GM23248 (cell line): ENCODE measurements around the gene KCNG2. TPM values are rescaled to one million over a fixed set of nuclear protein-coding genes. Genes with fewer than 3 reads are reported as not detected.
A peak's percentile ranks its signal among the peaks of the same experiment; 100 is the strongest.

Source experiments
- DNase-seq: peaks from one replicate; pipeline ENCODE4 v3.0.0-alpha.2; 2015
- H2AFZ ChIP-seq: fragments of 200-600 bp; sonication (generic); 2 replicates; pipeline ENCODE4 v1.6.1; 2016; ENCODE audit warnings: antibody characterized with exemption
- H3F3A ChIP-seq: fragments of 200-600 bp; sonication (generic); 2 replicates; pipeline ENCODE4 v1.6.1; 2016; ENCODE audit warnings: mild to moderate bottlenecking, antibody characterized with exemption, mixed run types; ENCODE audit not compliant: insufficient read depth
- H3K27ac ChIP-seq: fragments of 200-600 bp; sonication (generic); 2 replicates; pipeline ENCODE4 v1.5.1; 2016; ENCODE audit warnings: mild to moderate bottlenecking
- H3K27me3 ChIP-seq: fragments of 200-600 bp; sonication (generic); replicated peaks from 2 replicates; pipeline ENCODE4 v1.6.1; 2016; ENCODE audit warnings: mild to moderate bottlenecking; ENCODE audit not compliant: insufficient read depth
- H3K36me3 ChIP-seq: fragments of 200-600 bp; sonication (generic); 2 replicates; pipeline ENCODE4 v1.6.1; 2016; ENCODE audit warnings: low read depth, mild to moderate bottlenecking
- H3K4me1 ChIP-seq: fragments of 200-600 bp; sonication (generic); 2 replicates; pipeline ENCODE4 v1.6.1; 2016; ENCODE audit warnings: mild to moderate bottlenecking; ENCODE audit not compliant: insufficient read depth
- H3K4me2 ChIP-seq: fragments of 200-600 bp; sonication (generic); one replicate; pipeline ENCODE4 v1.6.1; 2016; ENCODE audit warnings: mild to moderate bottlenecking; ENCODE audit not compliant: unreplicated experiment
- H3K4me3 ChIP-seq: fragments of 200-600 bp; sonication (generic); 2 replicates; pipeline ENCODE4 v1.5.1; 2016; ENCODE audit warnings: mild to moderate bottlenecking
- H3K79me2 ChIP-seq: fragments of 200-600 bp; sonication (generic); 2 replicates; pipeline ENCODE4 v1.6.1; 2016; ENCODE audit warnings: mild to moderate bottlenecking; ENCODE audit not compliant: insufficient read depth
- H3K9ac ChIP-seq: fragments of 200-600 bp; sonication (generic); 2 replicates; pipeline ENCODE4 v1.6.1; 2016; ENCODE audit warnings: mild to moderate bottlenecking
- H3K9me2 ChIP-seq: fragments of 200-600 bp; sonication (generic); 2 replicates; pipeline ENCODE4 v1.6.1; 2016; ENCODE audit warnings: mixed run types, mild to moderate bottlenecking, moderate library complexity; ENCODE audit not compliant: insufficient read depth
- H3K9me3 ChIP-seq: fragments of 200-600 bp; sonication (generic); one replicate; pipeline ENCODE4 v1.6.1; 2017; ENCODE audit warnings: low read depth
- H4K20me1 ChIP-seq: fragments of 200-600 bp; sonication (generic); 2 replicates; pipeline ENCODE4 v1.6.0; 2016; ENCODE audit not compliant: insufficient read depth
- EZH2 ChIP-seq: fragments of 200-600 bp; sonication (generic); IDR thresholded peaks from 2 replicates; pipeline ENCODE4 v1.6.1; 2018; ENCODE audit warnings: antibody characterized with exemption, mild to moderate bottlenecking; ENCODE audit not compliant: insufficient read depth, poor library complexity, severe bottlenecking
- EZH2phosphoT487 ChIP-seq: fragments of 200-600 bp; sonication (generic); IDR thresholded peaks from 2 replicates; pipeline ENCODE4 v1.6.1; 2018; ENCODE audit warnings: antibody characterized with exemption, moderate library complexity, mild to moderate bottlenecking, low read depth; ENCODE audit not compliant: insufficient read depth
- WGBS, 2 experiments: methylation state at CpG; one replicate each; pipeline ENCODE4 v1.1.6; 2015 to 2017; ENCODE audit warnings: low lambda C conversion rate in 2 of 2, low coverage in 1 of 2; ENCODE audit errors: missing lambda C conversion rate in 2 of 2; 5-methylcytosine and 5-hydroxymethylcytosine counted together
- in situ Hi-C: fragments of 300-500 bp; cut with MboI; formaldehyde crosslinking; loops from 2 replicates; pipeline ENCODE4 v1.15.0; 2020
- polyA plus RNA-seq: library from polyadenylated mRNA; unstranded; fragments of >200 nt; fragmentation: Nextera tagmentation; extraction: Ambion mirVana; gene quantifications from 2 replicates; pipeline ENCODE4 v1.2.1, GENCODE V29; 2016
- total RNA-seq: library from RNA; depleted of rRNA; stranded (reverse); fragments of >200 nt; shearing (Covaris generic); gene quantifications from 2 replicates; pipeline ENCODE4 v1.2.3, GENCODE V29; 2014

Gene KCNG2
- total and polyA plus RNA-seq, 2 experiments from 2014 or later = not detected

DNA sequence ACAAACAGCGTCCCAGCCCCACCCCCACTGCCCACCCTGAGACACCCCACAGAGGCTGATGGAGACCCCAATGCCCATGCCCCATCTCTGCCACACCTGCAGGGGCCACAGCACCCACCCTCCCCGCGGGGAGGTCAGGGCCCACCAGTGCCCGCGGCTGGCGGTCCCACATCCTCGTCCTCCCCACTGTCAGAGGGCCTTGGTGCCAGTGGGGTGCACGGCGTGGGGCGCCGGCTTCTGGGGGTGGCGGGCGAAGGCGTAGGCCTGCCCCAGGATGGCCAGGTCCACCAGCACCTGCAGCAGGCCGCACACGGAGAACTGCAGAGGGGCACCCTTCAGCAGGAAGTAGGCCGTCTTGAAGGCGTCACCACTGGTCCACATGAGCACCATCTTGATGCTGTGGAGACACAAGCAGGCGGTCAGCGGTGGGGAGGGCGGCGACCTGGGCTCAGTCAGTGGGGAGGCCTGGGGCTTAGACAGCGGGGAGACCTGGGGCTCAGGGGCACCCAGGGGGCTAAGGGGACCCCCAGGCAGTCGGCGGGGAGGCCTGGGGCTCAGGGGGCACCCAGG lies 106.1 kb downstream of the KCNG2 start:
- no peak overlapping the region for H3K9ac ChIP-seq
- no peaks in the 10 kb centered on the region for H3F3A ChIP-seq
- no peaks in the 10 kb centered on the region for H3K36me3 ChIP-seq
- H3K79me2 ChIP-seq = no peaks in the 10 kb centered on the region
- no peaks in the 10 kb centered on the region for H3K4me1 ChIP-seq
- H3K27ac ChIP-seq = no peak overlapping the region
- in situ Hi-C loops = no loop called here
- H3K4me2 ChIP-seq = no peak overlapping the region
- WGBS, 2 experiments = 97% methylated on average over 15 to 16 of the region's 25 CpGs
- H3K9me3 ChIP-seq = no peaks in the 10 kb centered on the region
- H4K20me1 ChIP-seq = no peaks in the 10 kb centered on the region
- H3K27me3 ChIP-seq = no peaks in the 10 kb centered on the region
- H3K9me2 ChIP-seq = no peaks in the 10 kb centered on the region
- no peak overlapping the region for H3K4me3 ChIP-seq
- TF ChIP-seq EZH2 = no peak
- no peak for TF ChIP-seq EZH2phosphoT487
- DNase-seq = no peak
- no peak overlapping the region for H2AFZ ChIP-seq

DNA sequence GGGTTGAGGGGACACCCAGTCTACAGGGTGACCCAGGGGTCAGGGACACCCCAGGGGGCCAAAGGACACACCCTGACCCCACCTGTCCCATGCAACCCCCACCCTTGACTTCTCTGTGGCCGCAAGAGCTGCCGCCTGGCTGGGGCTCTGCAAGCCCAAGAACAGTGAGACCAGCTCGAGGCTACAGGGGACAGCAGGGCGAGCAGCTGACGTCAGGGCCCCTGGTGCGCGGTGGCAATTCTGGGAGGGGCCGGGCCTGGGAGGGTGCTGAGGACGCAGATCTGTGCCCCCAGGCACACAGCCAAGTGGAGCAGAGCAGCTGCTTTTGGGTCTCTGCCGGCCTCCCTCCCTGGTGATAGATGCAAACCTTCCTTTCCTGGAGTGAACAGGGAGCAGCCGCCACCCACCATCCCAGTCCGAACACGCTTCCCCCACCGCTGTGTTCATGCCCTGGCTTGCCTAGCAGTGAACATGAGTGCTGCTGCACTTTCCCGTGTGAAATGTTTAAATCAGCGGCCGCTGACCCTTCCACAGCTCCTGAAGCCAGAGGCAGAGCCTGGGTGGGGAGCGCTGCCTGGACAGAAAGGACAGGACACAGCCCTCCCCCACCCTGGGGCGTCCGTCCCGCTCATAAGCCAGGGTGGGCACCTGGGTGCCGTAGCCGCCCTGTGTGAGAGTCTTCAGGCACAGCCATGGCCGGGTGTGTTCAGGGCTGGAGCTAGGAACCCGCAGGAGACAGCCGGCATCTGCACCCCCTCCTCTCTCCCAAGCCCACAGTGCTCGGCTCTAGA lies 106.8 kb downstream of the KCNG2 start:
- Histone ChIP-seq H3K27ac (no peak overlapping the region), H3K4me2 (no peak overlapping the region), H3K79me2 (no peaks in the 10 kb centered on the region), H3K9me2 (no peaks in the 10 kb centered on the region), H3K9ac (no peak overlapping the region), H3F3A (no peaks in the 10 kb centered on the region), H3K4me1 (no peaks in the 10 kb centered on the region), H3K27me3 (no peaks in the 10 kb centered on the region), H2AFZ (no peak overlapping the region), H3K9me3 (no peaks in the 10 kb centered on the region), H3K4me3 (no peak overlapping the region), H3K36me3 (no peaks in the 10 kb centered on the region), H4K20me1 (no peaks in the 10 kb centered on the region)
- no peak for DNase-seq
- in situ Hi-C loops = no loop called here
- TF ChIP-seq EZH2phosphoT487 = no peak
- no peak for TF ChIP-seq EZH2
- WGBS, 2 experiments = 99% methylated on average over 25 to 27 of the region's 27 CpGs

DNA sequence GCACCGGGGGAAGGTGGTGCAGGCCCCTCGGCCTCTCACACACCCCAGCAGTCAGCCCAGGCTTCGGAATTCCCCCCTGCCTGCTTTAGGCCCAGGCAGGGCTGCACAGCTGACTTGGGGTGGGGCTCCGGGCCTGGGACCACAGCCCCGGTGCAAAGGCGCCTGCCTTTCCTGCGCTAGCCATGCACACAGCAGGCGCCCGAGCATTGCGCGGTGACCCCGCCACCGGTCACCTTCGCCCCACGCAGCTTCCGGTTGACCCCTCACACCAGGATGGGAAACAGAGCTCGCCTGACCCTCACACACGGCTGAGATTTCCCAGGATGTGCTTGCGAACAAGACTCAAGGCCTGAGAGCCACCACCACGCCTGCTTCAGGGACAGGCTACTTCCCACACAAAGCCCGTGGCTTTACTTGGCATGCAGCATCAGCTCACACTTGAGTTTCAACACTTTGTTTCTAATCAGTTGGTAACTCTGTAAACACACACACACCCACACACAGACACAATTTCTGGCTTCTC lies 107.7 kb downstream of the KCNG2 start:
- no peak overlapping the region for H3K27ac ChIP-seq
- in situ Hi-C loops = no loop called here

DNA sequence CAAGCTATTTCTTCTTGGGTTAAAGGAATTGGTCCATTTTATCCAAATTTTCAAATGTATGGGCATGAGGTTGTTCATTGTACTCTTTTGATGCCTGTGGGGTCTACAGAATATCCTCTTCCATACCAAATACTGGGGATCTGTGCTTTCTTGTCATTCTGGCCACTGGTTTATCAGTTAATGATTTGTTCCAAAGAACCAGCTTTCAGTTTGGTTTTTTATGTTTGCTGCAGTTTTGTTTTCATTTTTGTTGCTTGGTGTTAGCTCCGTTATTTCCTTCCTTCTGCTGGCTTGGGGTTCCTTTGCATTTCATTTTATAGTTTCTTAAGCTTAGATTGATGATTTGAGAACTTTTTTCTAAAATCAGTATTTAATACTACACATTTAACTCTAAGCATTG lies 108.3 kb downstream of the KCNG2 start:
- Histone ChIP-seq H3K9me3 (no peaks in the 10 kb centered on the region), H3K9ac (no peak overlapping the region), H3K4me2 (no peak overlapping the region), H3K4me1 (no peaks in the 10 kb centered on the region), H3F3A (no peaks in the 10 kb centered on the region), H4K20me1 (no peaks in the 10 kb centered on the region), H3K27ac (no peak overlapping the region), H3K27me3 (no peaks in the 10 kb centered on the region), H3K79me2 (peaks cover 11% of the 10 kb centered on the region), H3K9me2 (no peaks in the 10 kb centered on the region), H3K4me3 (no peak overlapping the region), H2AFZ (no peak overlapping the region), H3K36me3 (no peaks in the 10 kb centered on the region)
- WGBS, 2 experiments = 94% methylated on average over 1 of the region's 1 CpG
- no peak for DNase-seq
- in situ Hi-C loops = no loop called here
- TF ChIP-seq EZH2phosphoT487 = no peak
- TF ChIP-seq EZH2 = no peak

More for the DNA sequence above, 107.7 kb downstream of the KCNG2 start:
- Histone ChIP-seq H2AFZ (no peak overlapping the region), H3K9me3 (no peaks in the 10 kb centered on the region), H3K4me1 (no peaks in the 10 kb centered on the region), H3K27me3 (no peaks in the 10 kb centered on the region), H3K4me2 (no peak overlapping the region), H4K20me1 (no peaks in the 10 kb centered on the region), H3K9ac (no peak overlapping the region), H3K4me3 (no peak overlapping the region), H3F3A (no peaks in the 10 kb centered on the region), H3K36me3 (no peaks in the 10 kb centered on the region), H3K9me2 (no peaks in the 10 kb centered on the region), H3K79me2 (peaks cover 6% of the 10 kb centered on the region)
- TF ChIP-seq EZH2phosphoT487 (no peak), EZH2 (no peak)
- peak; percentile 13 for DNase-seq
- 93% methylated on average over 19 to 21 of the region's 21 CpGs for WGBS, 2 experiments
